ENCODE data around the gene MBTPS1.

GRCh38 chr16:84014570-84015327 lies 102.0 kb downstream of the MBTPS1 start:
- TF ChIP-seq EZH2phosphoT487 (conservative IDR thresholded peaks at IDR 0.05; ENCODE audit: low read length) (no peak), CTCF (IDR thresholded peaks at IDR 0.05; ENCODE audit: insufficient read depth, low read length, poor library complexity, severe bottlenecking) (no peak)
